Esophagus squamous epithelium (tissue), 5 donors: Measurements from ENCODE around the gene WFDC6. TPM values are rescaled to one million over a fixed set of nuclear protein-coding genes. Genes with fewer than 3 reads are reported as not detected.

ENCODE experiments used
- DNase-seq: peaks from one replicate; lab custom pipeline; 2025; lab: John Stamatoyannopoulos, UW
- H3K27ac ChIP-seq, 4 donors: fragments of 200-600 bp; sonication (generic); one replicate each; pipeline ENCODE4 v1.5.1; 2016 to 2019; ENCODE audit warnings: mild to moderate bottlenecking in 1 of 4
- H3K27me3 ChIP-seq, 4 donors: fragments of 200-600 bp; sonication (generic); 1 replicate in 3 of 4; 2 replicates in 1 of 4; pipeline versions ENCODE4 v1.5.1 to v1.6.0; 2017 to 2021; ENCODE audit warnings: antibody characterized with exemption in 1 of 4
- H3K36me3 ChIP-seq, 3 donors: fragments of 200-600 bp; sonication (generic); one replicate each; pipeline ENCODE4 v1.5.1; 2016 to 2019
- H3K4me1 ChIP-seq, 3 donors: fragments of 200-600 bp; sonication (generic); one replicate each; pipeline ENCODE4 v1.5.1; 2017 to 2019
- H3K4me3 ChIP-seq, 4 donors: fragments of 200-600 bp; sonication (generic); 1 replicate in 3 of 4; 2 replicates in 1 of 4; pipeline ENCODE4 v1.5.1; 2016 to 2019; ENCODE audit warnings: mild to moderate bottlenecking in 2 of 4, moderate library complexity in 1 of 4
- H3K9me3 ChIP-seq, 3 donors: fragments of 200-600 bp; sonication (generic); one replicate each; pipeline ENCODE4 v1.5.1; 2016 to 2019
- CTCF ChIP-seq, 6 experiments: fragments of 450-650 bp in 4 of 6; fragments of 200-600 bp in 2 of 6; sonication (generic) in 2 of 6; IDR thresholded peaks; one replicate each; pipeline ENCODE4 v1.5.1; 2016 to 2019; ENCODE audit warnings: antibody characterized with exemption in 6 of 6, mild to moderate bottlenecking in 4 of 6, moderate library complexity in 4 of 6
- POLR2A ChIP-seq, 4 donors: fragments of 450-650 bp; IDR thresholded peaks; one replicate each; pipeline ENCODE4 v1.6.1; 2017; ENCODE audit warnings: antibody characterized with exemption in 4 of 4, mild to moderate bottlenecking in 4 of 4, moderate library complexity in 3 of 4
- WGBS, 2 donors: methylation state at CpG; one replicate each; pipeline ENCODE4 v1.1.5; 2018; 5-methylcytosine and 5-hydroxymethylcytosine counted together
- intact Hi-C: fragments of 100-400 bp; cut with DNase I; formaldehyde crosslinking; loops from one replicate; pipeline ENCODE4 v1.15.0; 2022
- total RNA-seq, 4 donors: library from RNA; depleted of rRNA; stranded (reverse); fragments of >200 nt; gene quantifications; one replicate each; pipeline ENCODE4 v1.1.0, GENCODE V29; 2016
- donor health status: DM: yes; HTN: yes; CAD: no.

The WFDC6 gene
- total RNA-seq, 4 donors from 2014 or later: not detected

- TF ChIP-seq CTCF (IDR thresholded peaks at IDR 0.05) (no peak), POLR2A (IDR thresholded peaks at IDR 0.05) (no peak)
- WGBS, 2 donors: 50 to 67% methylated on average over 1 of the region's 1 CpG
- H3K9me3 ChIP-seq: peaks cover 0 to 4% (median 0%) of the 10 kb centered on the region in 3 donors
- intact Hi-C loops: no loop called here
- H3K4me3 ChIP-seq: no peak overlapping the region
- no peaks in the 10 kb centered on the region for H3K36me3 ChIP-seq
- H3K27me3 ChIP-seq: peaks cover 0 to 77% (median 0%) of the 10 kb centered on the region in 4 donors
- DNase-seq: no peak
- H3K27ac ChIP-seq: no peak overlapping the region
- H3K4me1 ChIP-seq: no peaks in the 10 kb centered on the region
Observed at GRCh38 chr20:45555198-45555597, 15.9 kb upstream of the WFDC6 start.

- Histone ChIP-seq H3K4me3 (no peak overlapping the region), H3K27me3 (peaks cover 0 to 75% (median 0%) of the 10 kb centered on the region in 4 donors), H3K4me1 (no peaks in the 10 kb centered on the region), H3K27ac (no peak overlapping the region), H3K36me3 (no peaks in the 10 kb centered on the region), H3K9me3 (peaks cover 0 to 4% (median 0%) of the 10 kb centered on the region in 3 donors)
- intact Hi-C loops: no loop called here
- WGBS, 2 donors: 75 to 80% methylated on average over 2 of the region's 2 CpGs
- TF ChIP-seq POLR2A (IDR thresholded peaks at IDR 0.05) (no peak), CTCF (IDR thresholded peaks at IDR 0.05) (no peak)
- DNase-seq: no peak
Observed at GRCh38 chr20:45552456-45552855, 13.2 kb upstream of the WFDC6 start.

- no peak overlapping the region for H3K4me3 ChIP-seq
- no peak for DNase-seq
- H3K27me3 ChIP-seq: peaks cover 0 to 88% (median 0%) of the 10 kb centered on the region in 4 donors
- intact Hi-C loops: no loop called here
- peaks cover 0 to 4% (median 0%) of the 10 kb centered on the region in 3 donors for H3K9me3 ChIP-seq
- no peak overlapping the region for H3K27ac ChIP-seq
- TF ChIP-seq POLR2A (IDR thresholded peaks at IDR 0.05) (no peak), CTCF (IDR thresholded peaks at IDR 0.05) (no peak)
- no peaks in the 10 kb centered on the region for H3K36me3 ChIP-seq
- no peaks in the 10 kb centered on the region for H3K4me1 ChIP-seq
Observed at GRCh38 chr20:45550765-45551164, 11.5 kb upstream of the WFDC6 start.

GRCh38 chr20:45548410-45548809, 9.1 kb upstream of the WFDC6 start:
- H3K36me3 ChIP-seq: no peaks in the 10 kb centered on the region
- WGBS, 2 donors: 85 to 90% methylated on average over 7 of the region's 7 CpGs
- H3K9me3 ChIP-seq: peaks cover 0 to 4% (median 0%) of the 10 kb centered on the region in 3 donors
- H3K4me1 ChIP-seq: no peaks in the 10 kb centered on the region
- intact Hi-C loops: no loop called here
- H3K27me3 ChIP-seq: peaks cover 0 to 88% (median 0%) of the 10 kb centered on the region in 4 donors
- no peak for TF ChIP-seq POLR2A (IDR thresholded peaks at IDR 0.05)
- TF ChIP-seq CTCF (IDR thresholded peaks at IDR 0.05): no peak
- DNase-seq: no peak
- no peak overlapping the region for H3K27ac ChIP-seq
- no peak overlapping the region for H3K4me3 ChIP-seq

- Histone ChIP-seq H3K4me1 (no peaks in the 10 kb centered on the region), H3K27ac (no peak within 1 kb of the TSS), H3K36me3 (no peaks in the 10 kb centered on the region), H3K9me3 (peaks cover 0 to 4% (median 0%) of the 10 kb centered on the region in 3 donors), H3K27me3 (peaks cover 0 to 89% (median 0%) of the 10 kb centered on the region in 4 donors), H3K4me3 (no peak within 1 kb of the TSS)
- TF ChIP-seq POLR2A (IDR thresholded peaks at IDR 0.05) (no peak), CTCF (IDR thresholded peaks at IDR 0.05) (no peak)
- no peak for DNase-seq
- WGBS, 2 donors: 71 to 75% methylated on average over 6 of the region's 6 CpGs
- intact Hi-C loops: no loop called here
Observed at GRCh38 chr20:45547206-45547770, 8.0 kb upstream of the WFDC6 start, which contains the start of gene EPPIN. Gene EPPIN, minus strand, starts transcription at chr20:45547401. Its CDS starts 44 bp downstream, at chr20:45547357.
